Measurements from ENCODE around the gene TPBGL. TPM values are rescaled to one million over a fixed set of nuclear protein-coding genes. Genes with fewer than 3 reads are reported as not detected.

The TPBGL gene
- total RNA-seq, 4 donors from 2014 or later = not detected

GRCh38 chr11:75276686-75277085 lies 36.1 kb downstream of the TPBGL start:
- peak in 1 of 2 donors; percentile 1 for DNase-seq
- TF ChIP-seq CTCF (IDR thresholded peaks at IDR 0.05 in 4 of 5, conservative IDR thresholded peaks at IDR 0.05 in 1 of 5) (no peak), POLR2A (IDR thresholded peaks at IDR 0.05) (no peak)
- in situ Hi-C loops (cut with MboI; ENCODE audit: low sequenced_read_pairs in 4 of 4) (loop anchor here in 3 of 4 donors (5.0 to 25.0 kb wide), 3 partner anchors 106 to 261 kb away; partner anchors contain the start of gene GDPD5 (in 2 of the 3)), intact Hi-C loops (cut with DNase I; ENCODE audit: low total_unique reads) (loop anchor here (5.0 kb wide), 1 partner anchor 251 kb away; the partner anchor contains the start of gene GDPD5)
- Histone ChIP-seq H3K4me1 (no peaks in the 10 kb centered on the region), H3K27me3 (no peaks in the 10 kb centered on the region), H3K36me3 (peaks cover 0 to 18% of the 10 kb centered on the region in 2 donors), H3K27ac (no peak overlapping the region), H3K4me3 (no peak overlapping the region), H3K9me3 (no peaks in the 10 kb centered on the region)
- ATAC-seq = no peak

- TF ChIP-seq POLR2A (IDR thresholded peaks at IDR 0.05) = no peak
- DNase-seq (peak in 1 of 2 donors; percentile 4), ATAC-seq (no peak)
- Histone ChIP-seq H3K4me3 (no peak overlapping the region), H3K36me3 (peaks cover 0 to 18% of the 10 kb centered on the region in 2 donors), H3K27me3 (no peaks in the 10 kb centered on the region), H3K9me3 (no peaks in the 10 kb centered on the region), H3K27ac (no peak overlapping the region), H3K4me1 (no peaks in the 10 kb centered on the region)
- intact Hi-C loops (cut with DNase I; ENCODE audit: low total_unique reads) (loop anchor here (5.0 kb wide), 1 partner anchor 250 kb away; the partner anchor contains the start of gene GDPD5), in situ Hi-C loops (cut with MboI; ENCODE audit: low sequenced_read_pairs in 4 of 4) (loop anchor here in 3 of 4 donors (5.0 to 25.0 kb wide), 3 partner anchors 105 to 260 kb away; partner anchors contain the start of gene GDPD5 (in 2 of the 3))
Measured at GRCh38 chr11:75277211-75277805, 36.7 kb downstream of the TPBGL start.

GRCh38 chr11:75277991-75278790 lies 37.6 kb downstream of the TPBGL start:
- peaks cover 0 to 18% of the 10 kb centered on the region in 2 donors for H3K36me3 ChIP-seq
- H3K27me3 ChIP-seq = no peaks in the 10 kb centered on the region
- H3K4me3 ChIP-seq = no peak overlapping the region
- no peaks in the 10 kb centered on the region for H3K4me1 ChIP-seq
- TF ChIP-seq CTCF (IDR thresholded peaks at IDR 0.05 in 4 of 5, conservative IDR thresholded peaks at IDR 0.05 in 1 of 5) (no peak), POLR2A (IDR thresholded peaks at IDR 0.05) (no peak)
- H3K9me3 ChIP-seq = no peaks in the 10 kb centered on the region
- peak in 1 of 2 donors; percentile 10 for DNase-seq
- in situ Hi-C loops (cut with MboI; ENCODE audit: low sequenced_read_pairs in 4 of 4) (loop anchor here in 3 of 4 donors (5.0 to 25.0 kb wide), 3 partner anchors 104 to 259 kb away; partner anchors contain the start of gene GDPD5 (in 2 of the 3)), intact Hi-C loops (cut with DNase I; ENCODE audit: low total_unique reads) (loop anchor here (5.0 kb wide), 1 partner anchor 249 kb away; the partner anchor contains the start of gene GDPD5)
- H3K27ac ChIP-seq = no peak overlapping the region
- no peak for ATAC-seq

GRCh38 chr11:75279273-75279672 lies 38.7 kb downstream of the TPBGL start:
- H3K4me1 ChIP-seq = no peaks in the 10 kb centered on the region
- DNase-seq = no peak
- H3K27me3 ChIP-seq = no peaks in the 10 kb centered on the region
- TF ChIP-seq CTCF (IDR thresholded peaks at IDR 0.05 in 4 of 5, conservative IDR thresholded peaks at IDR 0.05 in 1 of 5) (no peak), POLR2A (IDR thresholded peaks at IDR 0.05) (no peak)
- H3K4me3 ChIP-seq = no peak overlapping the region
- H3K9me3 ChIP-seq = no peaks in the 10 kb centered on the region
- intact Hi-C loops (cut with DNase I; ENCODE audit: low total_unique reads) (loop anchor here (5.0 kb wide), 1 partner anchor 248 kb away; the partner anchor contains the start of gene GDPD5), in situ Hi-C loops (cut with MboI; ENCODE audit: low sequenced_read_pairs in 4 of 4) (loop anchor here in 3 of 4 donors (5.0 to 25.0 kb wide), 3 partner anchors 103 to 258 kb away; partner anchors contain the start of gene GDPD5 (in 2 of the 3))
- no peak overlapping the region for H3K27ac ChIP-seq
- peaks cover 0 to 18% of the 10 kb centered on the region in 2 donors for H3K36me3 ChIP-seq
- ATAC-seq = no peak
